Peyer's patch (tissue), 4 donors: Measurements from ENCODE around the gene R3HDM4.

ENCODE experiments used
- POLR2A ChIP-seq, 2 donors: fragments of 450-650 bp; IDR thresholded peaks; one replicate each; pipeline ENCODE4 v1.5.1; 2017; ENCODE audit warnings: antibody characterized with exemption in 2 of 2, mild to moderate bottlenecking in 2 of 2, moderate library complexity in 2 of 2
- TF ChIP-seq, protein P1 (sequence below), 6 experiments: fragments of 450-650 bp in 4 of 6; fragments of 200-600 bp in 2 of 6; sonication (generic) in 1 of 6; IDR thresholded peaks; one replicate each; pipeline ENCODE4 v1.5.1; 2017 to 2019; ENCODE audit warnings: antibody characterized with exemption in 6 of 6, mild to moderate bottlenecking in 3 of 6, moderate library complexity in 1 of 6

DNA sequence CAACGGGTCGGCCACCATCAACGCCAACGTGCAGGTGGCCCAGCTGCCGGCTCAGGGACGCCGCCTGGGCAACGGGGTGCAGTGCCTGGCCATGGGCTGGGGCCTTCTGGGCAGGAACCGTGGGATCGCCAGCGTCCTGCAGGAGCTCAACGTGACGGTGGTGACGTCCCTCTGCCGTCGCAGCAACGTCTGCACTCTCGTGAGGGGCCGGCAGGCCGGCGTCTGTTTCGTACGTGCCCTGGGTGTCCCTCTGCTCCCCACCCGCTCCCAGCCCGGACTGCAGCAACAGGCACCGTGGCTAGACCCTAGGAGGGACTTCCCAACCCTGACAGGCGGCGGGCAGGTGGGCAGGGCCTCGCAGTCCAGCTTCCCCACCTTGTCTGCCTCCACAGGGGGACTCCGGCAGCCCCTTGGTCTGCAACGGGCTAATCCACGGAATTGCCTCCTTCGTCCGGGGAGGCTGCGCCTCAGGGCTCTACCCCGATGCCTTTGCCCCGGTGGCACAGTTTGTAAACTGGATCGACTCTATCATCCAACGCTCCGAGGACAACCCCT, 57.4 kb downstream of the R3HDM4 start:
- TF ChIP-seq, protein P1, sequence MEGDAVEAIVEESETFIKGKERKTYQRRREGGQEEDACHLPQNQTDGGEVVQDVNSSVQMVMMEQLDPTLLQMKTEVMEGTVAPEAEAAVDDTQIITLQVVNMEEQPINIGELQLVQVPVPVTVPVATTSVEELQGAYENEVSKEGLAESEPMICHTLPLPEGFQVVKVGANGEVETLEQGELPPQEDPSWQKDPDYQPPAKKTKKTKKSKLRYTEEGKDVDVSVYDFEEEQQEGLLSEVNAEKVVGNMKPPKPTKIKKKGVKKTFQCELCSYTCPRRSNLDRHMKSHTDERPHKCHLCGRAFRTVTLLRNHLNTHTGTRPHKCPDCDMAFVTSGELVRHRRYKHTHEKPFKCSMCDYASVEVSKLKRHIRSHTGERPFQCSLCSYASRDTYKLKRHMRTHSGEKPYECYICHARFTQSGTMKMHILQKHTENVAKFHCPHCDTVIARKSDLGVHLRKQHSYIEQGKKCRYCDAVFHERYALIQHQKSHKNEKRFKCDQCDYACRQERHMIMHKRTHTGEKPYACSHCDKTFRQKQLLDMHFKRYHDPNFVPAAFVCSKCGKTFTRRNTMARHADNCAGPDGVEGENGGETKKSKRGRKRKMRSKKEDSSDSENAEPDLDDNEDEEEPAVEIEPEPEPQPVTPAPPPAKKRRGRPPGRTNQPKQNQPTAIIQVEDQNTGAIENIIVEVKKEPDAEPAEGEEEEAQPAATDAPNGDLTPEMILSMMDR (IDR thresholded peaks at IDR 0.05): no peak
- TF ChIP-seq POLR2A (IDR thresholded peaks at IDR 0.05): no peak
